GM19025 (cell line): ENCODE results near the gene CCSER2.
"Not testable (repeated sequence)": the region's sequence is repeated elsewhere in the genome, so short reads cannot be mapped to it uniquely, and the experiment has no call there.

Experiments used
- ATAC-seq: cut with Tn5 transposase; IDR thresholded peaks from one replicate; pipeline ENCODE4 v1.9.1; 2021; ENCODE audit warnings: mild to moderate bottlenecking, low read depth, moderate library complexity; ENCODE audit not compliant: unreplicated experiment

Gene CCSER2

DNA sequence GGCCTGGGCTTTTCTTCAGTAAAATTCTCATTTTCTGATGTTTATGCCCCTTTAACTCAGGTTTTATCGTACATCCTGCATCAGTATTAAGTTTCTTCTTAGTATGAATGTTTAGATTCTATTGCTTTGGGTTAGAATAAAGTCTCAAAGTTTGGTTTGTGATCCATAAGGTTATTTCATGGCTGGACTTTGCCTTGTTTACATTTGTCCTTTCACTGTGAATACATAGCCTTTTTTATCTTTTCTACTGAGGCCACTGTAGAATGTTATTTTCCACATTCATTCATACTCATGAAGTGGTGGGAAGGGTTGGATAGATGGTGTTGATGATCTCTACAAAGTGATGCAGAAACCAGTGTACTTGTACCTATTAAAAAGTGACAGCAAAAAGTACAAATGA lies 59.8 kb downstream of the CCSER2 start:
- ATAC-seq = no peak

DNA sequence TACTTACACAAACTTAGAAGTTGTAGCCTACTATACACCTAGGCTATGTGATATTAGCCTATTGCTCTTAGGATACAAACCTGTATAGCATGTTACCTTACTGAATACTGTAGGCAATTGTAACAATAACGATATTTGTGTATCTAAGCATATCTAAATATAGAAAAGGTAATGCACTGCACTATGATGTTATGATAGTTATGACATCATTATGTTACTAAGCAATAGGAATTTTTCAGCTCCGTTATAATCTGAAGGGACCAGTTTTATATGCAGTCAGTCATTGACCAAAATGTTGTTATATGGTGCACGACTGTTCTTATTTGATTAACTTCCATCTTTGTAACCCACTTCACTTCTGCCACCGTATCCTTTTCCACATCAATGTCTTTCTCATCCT lies 62.0 kb downstream of the CCSER2 start:
- ATAC-seq = no peak

DNA sequence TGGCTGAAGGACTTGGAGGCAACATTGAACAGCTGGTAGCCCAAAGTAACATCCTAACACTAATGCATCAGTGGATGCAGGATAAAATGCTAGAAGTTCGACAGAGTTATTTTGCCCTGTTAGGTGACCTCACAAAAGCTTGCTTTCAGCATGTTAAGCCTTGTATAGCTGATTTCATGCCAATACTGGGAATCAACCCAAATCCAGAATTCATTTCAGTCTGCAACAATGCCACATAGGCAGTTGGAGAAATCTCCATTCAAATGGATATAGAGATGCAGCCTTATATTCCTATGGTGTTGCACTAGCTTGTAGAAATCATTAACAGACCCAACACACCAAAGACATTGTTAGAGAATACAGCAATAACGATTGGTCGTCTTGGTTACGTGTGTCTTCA lies 62.9 kb downstream of the CCSER2 start:
- ATAC-seq = no peak

DNA sequence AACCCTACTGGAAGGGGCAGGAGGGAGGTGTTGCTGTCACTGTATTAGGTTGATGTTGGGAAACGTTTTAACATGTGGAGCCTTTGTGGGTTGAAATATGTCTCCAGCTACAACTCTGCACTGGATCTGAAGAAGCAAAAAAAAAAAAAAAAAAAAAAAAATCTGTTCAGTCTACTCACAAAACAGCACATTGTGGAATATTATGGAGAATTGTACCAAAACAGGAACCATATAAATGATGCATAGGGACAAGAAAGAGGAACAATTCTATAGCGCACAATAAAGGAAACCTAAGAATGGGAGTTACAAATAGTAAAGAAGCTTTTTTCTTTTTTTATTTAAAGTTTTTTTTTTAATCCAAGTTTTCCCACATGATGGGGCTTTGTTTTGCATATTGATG lies 63.8 kb downstream of the CCSER2 start:
- ATAC-seq = no peak

DNA sequence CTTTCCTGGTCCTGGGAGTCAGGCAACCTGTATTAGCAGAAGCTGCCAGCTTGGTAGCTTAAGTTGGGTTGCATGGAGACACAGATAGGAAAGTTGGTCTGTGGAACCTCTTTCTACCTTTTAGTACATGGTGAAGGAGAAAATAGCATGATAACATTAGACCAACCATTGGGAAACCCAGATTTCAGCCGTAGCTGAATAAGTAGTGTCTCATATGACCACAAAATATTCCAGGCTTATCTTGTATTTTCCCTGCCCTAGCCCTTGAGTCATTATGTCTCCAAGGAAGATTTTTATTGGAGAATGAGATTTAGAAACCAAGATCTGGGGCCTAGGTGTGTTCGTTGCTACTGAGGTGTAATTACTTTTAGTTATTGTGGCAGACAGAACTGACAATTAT lies 67.2 kb downstream of the CCSER2 start:
- ATAC-seq = no peak

DNA sequence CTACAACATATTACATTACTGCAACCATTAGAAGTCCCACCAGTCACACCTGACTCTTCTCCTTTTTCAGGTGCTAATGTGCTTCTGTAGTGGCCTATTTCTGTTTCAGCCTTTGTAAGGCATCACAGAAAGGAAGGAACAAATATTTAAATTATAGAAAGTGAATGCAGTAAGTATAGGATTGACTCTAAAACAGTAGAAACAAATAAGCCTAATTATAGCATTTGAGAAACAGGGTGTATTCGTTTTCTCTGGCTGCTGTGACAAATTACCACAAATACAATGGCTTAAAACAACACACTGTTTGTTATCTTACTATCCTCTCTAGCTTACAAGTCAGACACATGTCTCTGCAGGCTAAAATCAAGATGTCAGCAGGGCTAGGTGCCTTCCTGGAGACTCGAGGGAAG lies 69.4 kb downstream of the CCSER2 start:
- ATAC-seq = no peak

DNA sequence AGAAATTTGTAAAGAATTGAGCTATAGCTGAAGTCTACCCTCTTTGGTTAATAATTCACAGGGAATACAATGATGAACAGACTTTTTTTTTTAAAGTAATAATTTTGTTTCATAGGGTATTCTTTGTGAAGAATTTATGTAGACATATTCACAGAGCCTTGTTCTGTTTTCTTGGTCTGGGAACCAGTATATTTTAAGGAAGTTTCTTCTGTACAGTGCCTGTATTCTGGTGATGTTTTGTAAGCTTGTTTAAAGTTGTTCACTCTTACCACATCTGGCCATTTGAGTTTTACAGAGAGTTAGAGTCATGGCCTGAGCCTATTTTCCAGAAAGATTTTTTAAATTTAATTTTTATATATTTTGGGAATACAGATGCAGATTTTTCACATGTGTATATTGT lies 70.3 kb downstream of the CCSER2 start:
- no peak for ATAC-seq

DNA sequence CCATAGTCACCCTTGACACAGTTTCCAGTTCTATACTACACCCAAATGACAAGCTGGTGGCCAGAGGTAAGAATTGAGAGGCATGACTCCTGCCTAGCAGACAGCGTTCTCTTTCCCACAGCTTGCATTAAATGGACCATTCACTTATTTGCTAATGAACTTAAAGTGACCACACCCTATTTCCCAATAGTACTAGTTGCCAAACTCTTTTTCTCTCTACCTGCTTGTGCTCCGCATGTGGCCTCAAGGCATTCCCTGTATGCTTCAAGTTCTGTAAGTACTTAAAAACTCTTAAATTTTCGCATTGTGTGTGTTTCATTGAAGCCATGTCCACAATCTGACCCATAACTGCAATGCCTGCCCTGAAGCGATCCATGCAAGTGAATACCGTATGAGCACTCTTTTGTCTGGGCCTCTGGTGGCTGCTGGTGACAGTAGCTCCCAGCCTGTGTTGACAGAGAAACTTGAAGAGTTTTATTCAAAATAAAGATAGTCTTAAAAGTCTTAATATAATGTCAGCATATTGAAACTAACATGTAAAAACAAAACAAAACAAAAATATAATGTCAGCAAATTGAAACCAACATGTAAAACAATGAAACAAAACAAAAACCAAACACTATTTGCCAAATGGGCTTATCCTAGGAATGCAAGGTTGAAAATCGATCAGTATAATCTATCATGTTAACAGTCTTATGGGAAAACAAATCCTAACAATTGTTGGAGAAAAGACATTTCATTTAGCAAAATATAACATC lies 73.6 kb downstream of the CCSER2 start:
- no peak for ATAC-seq

DNA sequence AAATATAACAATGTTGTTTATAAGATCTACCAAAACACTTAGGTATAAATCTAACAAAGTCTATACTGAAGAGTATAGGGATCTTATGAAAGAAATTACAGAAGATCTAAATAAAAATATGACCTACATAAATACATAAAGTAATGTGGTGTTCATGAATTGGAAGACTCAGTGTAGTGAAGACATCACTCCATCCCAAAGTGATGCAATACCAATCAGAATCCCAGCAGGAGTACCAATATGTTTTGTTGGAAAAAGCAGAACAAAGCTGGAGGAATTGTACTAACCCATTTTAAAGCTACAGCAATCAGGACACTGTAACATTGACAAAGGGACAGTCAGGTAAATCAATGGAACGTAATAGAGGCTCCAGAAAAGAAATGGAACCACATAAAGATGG lies 76.4 kb downstream of the CCSER2 start:
- ATAC-seq = no peak

DNA sequence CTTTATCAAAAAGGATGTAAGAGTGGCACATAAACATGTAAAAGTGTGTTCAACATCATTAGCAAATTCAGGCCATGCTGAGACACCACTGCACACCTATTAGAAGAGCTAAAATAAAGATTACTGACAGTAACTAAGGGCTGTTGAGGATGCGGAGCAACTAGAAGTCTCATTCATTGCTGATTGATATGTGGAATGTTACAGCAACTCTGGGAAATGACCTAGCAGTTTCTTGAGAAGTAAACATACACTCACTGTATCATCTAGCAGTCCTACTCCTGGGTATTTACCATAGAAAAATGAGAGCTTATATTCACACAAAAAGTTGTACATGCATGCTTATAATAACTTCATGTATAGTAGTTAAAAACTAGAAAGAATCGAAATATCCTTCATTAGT lies 77.3 kb downstream of the CCSER2 start:
- no peak for ATAC-seq

DNA sequence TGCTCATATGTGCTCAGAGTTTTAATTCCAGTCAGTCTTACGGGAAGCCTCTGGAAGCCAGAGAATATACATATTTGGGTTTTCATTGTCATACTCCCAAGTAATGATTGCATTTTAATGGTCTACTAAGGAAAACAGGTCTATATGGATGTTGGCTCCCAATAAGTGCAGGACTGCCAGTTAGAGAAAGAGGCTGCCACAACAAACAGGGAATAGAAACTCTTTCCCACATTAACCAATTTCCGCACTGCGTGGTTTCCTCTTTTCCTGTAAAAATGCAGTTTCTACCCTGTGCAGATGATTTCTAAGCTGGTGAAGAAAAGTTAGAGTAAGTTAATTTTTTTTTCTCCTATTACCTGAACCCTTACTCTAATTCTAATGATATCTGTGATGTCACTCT lies 78.2 kb downstream of the CCSER2 start:
- no peak for ATAC-seq

DNA sequence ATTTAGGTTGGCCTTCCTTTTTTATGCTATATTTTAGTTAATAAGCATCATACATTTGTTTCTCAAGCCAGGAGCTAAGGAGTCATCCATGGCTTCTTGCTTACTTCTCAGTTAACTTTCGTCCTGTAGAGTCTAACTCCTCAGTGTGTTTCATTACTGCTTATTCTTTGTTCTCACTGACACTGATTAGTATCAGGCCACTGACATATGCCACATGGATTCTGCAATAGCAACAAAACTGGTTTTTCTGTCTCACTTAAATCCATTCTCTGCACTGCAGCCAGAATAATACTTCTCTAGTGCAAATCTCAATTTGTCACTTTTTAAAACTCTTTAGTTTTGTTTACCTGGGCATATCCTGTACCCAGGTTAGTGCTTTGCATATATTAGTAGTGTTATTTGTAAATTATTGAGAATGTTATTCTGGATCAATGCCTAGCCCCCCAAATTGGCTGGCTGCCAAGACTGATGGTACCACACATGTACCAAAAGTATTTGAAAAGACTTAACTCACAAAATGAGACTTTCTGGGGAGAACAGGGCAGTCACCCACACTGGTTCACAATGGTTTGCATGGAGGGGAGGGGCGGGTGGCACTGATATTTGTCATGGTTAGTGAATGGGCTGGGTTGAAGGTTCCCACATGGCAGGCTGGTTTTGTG lies 79.1 kb downstream of the CCSER2 start:
- no peak for ATAC-seq

DNA sequence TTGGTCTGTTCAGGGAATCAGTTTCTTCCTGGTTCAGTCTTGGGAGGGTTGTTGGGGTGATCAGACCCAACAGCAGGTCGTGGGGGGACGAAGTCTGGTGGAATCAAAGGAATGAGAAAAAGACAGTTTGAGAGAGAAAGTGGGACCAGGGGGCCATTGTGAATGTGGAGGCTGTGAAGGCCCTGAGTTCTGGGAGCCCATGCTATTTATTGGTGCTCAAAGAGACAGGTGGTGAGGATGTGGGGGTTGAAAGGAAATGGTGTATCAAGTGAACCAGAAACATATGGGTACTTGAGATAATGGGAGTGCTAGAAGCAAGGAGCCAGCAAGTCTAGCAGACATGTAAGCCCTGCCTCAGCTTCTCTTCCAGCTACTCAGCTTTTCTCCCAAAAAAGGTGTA lies 84.1 kb downstream of the CCSER2 start:
- no peak for ATAC-seq

DNA sequence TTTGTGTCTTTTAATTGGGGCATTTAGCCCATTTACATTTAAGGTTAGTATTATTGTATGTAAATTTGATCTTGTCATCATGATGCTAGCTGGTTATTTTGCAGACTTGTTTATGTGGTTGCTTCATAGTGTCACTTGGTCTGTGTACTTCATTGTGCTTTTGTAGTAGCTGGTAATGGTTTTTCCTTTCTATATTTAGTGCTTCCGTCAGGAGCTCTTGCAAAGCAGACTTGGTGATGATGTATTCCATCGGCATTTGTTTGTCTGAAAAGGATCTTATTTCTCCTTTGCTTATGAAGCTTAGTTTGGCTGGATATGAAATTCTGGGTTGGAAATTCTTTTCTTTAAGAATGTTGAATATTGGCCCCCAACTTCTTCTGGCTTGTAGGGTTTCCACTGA lies 85.7 kb downstream of the CCSER2 start:
- not testable (repeated sequence) for ATAC-seq

DNA sequence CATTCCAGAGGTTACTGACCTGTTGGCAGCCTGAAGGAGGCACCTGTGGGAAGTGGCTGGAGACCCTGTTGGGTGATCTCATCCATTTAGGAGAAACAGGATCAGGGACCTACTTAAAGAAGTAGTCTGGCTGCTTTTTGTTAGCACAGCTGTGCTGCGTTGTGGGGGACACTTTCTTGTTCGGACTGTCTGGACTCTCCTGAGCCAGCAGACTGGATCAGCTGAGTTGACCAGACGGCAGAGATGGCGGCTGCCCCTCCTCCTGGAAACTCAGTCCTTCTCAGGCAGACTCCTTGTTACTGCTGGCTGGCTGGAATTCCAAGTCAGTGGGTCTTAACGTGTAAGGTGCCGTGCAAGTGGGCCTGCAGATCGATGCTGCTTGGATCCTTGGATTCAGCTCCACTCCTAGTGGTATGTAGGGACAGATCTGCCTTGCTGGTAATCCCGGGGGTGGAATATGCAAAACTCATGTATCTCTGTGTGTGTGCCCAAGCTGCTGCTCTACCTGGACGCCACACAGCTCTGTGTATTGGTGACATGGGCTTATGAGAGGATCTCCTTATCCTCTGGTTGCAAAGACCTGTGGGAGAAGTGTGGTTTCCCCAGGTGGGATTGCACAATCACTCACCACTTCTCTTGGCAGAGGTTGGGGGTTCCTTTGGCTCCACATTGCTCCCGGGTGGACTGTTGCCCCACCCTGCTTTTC lies 87.3 kb downstream of the CCSER2 start:
- no peak for ATAC-seq

DNA sequence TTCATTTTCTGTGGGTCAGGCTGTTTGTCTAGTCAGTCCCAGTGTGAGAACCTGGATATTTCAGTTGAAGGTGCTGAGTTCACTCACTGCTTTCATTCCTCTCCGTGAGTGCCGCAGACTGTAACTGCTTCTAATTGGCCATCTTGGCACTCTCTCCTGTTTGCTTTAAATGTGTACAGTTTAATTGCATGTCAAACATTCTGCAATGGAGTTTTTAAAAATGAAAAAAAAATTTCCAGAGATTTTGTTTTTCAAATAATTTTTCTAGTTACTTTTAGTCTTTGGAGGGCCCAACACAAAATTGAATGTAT lies 87.8 kb downstream of the CCSER2 start:
- no peak for ATAC-seq

DNA sequence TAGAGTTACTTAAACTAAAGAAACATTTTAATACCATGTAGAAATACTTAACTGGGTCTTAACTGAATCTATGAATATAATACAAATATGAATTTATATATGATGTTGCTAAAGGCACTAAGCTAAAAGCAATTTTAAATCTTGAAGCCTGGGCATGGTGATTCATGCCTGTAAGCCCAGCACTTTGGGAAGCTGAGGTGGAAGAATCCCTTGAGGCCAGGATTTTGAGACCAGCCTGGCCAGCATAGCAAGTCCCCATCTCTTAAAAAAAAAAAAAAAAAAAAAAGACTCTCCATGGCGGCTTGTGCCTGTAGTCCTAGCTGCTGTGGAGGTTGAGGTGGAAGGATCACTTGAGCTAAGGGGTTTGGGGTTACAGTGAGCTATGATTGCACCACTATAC lies 95.3 kb downstream of the CCSER2 start:
- no peak for ATAC-seq

DNA sequence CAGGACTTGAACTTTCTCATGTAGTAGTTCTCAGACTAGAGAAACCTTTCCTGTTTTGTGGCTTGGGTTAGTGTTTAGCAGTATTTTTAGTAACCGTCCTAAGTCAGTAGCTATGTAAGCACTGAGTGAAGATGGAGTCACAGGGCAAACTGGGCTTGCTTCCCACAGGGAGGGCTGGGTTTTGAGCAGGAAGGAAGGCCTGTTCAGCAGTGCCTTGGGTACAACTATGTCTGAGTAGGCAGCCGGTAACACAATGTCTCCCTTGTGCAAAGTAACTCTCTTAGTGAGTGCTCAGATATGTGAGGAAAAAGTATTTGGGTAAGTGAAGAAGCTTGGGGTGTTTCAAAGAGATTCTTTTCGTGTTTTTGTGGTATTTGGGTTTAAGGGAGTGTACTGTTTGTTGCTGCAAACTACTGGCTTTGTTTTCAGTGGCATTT lies 96.4 kb downstream of the CCSER2 start:
- no peak for ATAC-seq

DNA sequence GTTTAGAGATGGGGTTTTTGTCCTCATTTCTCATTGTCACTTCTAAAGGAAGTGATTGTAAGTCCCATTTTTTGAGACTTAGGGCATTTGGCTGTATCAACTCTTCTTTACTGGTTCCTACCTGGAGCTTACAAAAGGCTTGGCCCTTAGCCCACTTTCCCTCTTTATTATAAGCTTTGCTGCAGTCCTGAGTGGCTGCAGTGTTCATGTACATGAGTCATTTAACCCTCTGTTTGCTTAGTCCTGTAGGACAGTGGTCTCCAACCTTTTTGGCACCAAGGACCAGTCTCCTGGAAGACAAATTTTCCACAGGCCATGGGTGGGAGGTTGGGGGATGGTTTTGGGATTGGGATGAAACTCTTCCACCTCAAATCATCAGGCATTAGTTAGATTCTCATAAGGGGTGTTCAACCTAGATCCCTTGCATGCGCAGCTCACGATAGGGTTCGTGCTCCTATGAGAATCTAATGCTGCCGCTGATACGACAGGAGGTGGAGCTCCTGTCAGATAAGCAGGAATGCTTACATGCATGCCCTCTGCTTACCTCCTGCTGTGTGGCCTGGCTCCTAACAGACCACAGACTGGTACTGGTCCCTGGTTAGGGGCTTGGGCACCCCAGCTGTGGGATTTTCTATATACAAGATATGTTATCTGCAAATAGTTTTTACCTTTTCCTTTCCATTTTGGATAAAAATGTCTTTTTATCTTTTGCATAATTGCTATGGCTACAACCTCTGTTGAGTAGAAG lies 99.7 kb downstream of the CCSER2 start:
- no peak for ATAC-seq

DNA sequence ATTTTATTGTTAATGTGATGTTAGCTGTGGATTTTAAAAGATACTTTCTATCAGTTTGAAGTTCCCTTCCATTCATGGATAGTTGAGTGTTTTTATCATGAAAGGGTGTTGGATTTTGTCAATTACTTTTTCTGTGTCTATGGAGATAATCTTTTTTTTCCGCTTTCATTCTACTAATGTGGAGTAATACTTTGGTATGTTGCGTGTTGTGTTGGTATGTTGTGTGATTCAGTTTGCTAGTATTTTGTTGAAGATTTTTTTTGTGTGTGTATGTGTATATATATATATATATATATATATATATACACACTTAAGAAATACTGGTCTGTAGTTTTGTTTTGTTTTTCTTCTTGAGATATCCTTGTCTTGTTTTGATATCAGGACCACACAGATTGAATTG lies 100.3 kb downstream of the CCSER2 start:
- no peak for ATAC-seq

DNA sequence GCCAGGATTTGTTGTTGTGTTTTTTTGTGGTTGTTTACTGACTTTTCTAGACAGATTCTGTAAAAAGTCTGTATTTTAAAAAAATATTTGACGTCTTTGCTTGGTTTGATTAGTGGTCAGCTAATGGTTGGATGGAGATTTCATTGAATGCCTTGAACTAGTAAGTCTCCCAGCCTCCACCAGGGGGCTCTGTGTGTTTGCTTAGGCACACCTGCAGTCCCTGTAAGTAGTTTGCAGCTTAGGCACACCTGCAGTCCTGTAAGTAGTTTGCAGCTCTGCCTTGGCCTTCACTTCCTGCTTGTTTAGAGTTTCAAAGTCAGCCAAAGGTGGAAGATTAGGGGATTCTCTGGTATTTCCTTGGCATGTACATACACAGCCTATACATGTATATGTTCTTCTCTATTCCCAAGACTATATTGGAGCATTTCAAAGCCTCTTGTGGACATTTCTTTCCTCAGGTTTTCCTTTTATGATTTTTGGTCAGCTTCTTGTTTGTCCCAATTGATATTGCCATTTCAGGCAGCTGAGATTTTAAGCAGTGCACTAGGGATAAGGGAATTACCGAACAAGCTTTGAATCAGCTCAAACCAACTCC lies 101.6 kb downstream of the CCSER2 start:
- ATAC-seq = peak; percentile 92
